Fibroblast of the aortic adventitia (primary cell): ENCODE results near the gene AKT3. TPM values are rescaled to one million over a fixed set of nuclear protein-coding genes. Genes with fewer than 3 reads are reported as not detected.
"Not testable (repeated sequence)": the region's sequence is repeated elsewhere in the genome, so short reads cannot be mapped to it uniquely, and the experiment has no call there.

ENCODE experiments used
- DNase-seq: peaks from one replicate; pipeline ENCODE4 v3.0.0-alpha.2; 2010; ENCODE audit warnings: low read depth
- H3K4me3 ChIP-seq: 2 replicates; pipeline ENCODE4 v1.5.1; 2011; ENCODE audit warnings: low read depth, mild to moderate bottlenecking, control low read depth, low read length, moderate library complexity
- CTCF ChIP-seq: IDR thresholded peaks from 2 replicates; pipeline ENCODE4 v1.5.1; 2011; ENCODE audit warnings: mild to moderate bottlenecking, low read length, control low read depth, inconsistent platforms; ENCODE audit not compliant: insufficient read depth
- total RNA-seq: library from RNA; depleted of rRNA; stranded (reverse); fragments of >200 nt; gene quantifications from 2 replicates; pipeline ENCODE4 v1.2.3, GENCODE V29; 2012; ENCODE audit warnings: low replicate concordance

Gene AKT3
- total RNA-seq, 1 donor = 36.6 TPM

GRCh38 chr1:243821177-243821680 lies 28.8 kb downstream of the AKT3 start:
- no peak for DNase-seq
- no peak overlapping the region for H3K4me3 ChIP-seq
- no peak for TF ChIP-seq CTCF

GRCh38 chr1:243819438-243819839 lies 30.6 kb downstream of the AKT3 start:
- DNase-seq = no peak
- no peak overlapping the region for H3K4me3 ChIP-seq
- no peak for TF ChIP-seq CTCF

- no peak for DNase-seq
- no peak overlapping the region for H3K4me3 ChIP-seq
- TF ChIP-seq CTCF = no peak
Measured at GRCh38 chr1:243818978-243819377, 31.1 kb downstream of the AKT3 start.

- DNase-seq = no peak
- no peak overlapping the region for H3K4me3 ChIP-seq
- no peak for TF ChIP-seq CTCF
Measured at GRCh38 chr1:243814718-243815117, 35.3 kb downstream of the AKT3 start.

- DNase-seq, H3K4me3 ChIP-seq: not testable (repeated sequence)
Measured at GRCh38 chr1:243807346-243807745, 42.7 kb downstream of the AKT3 start.

- no peak for DNase-seq
- no peak for TF ChIP-seq CTCF
- no peak overlapping the region for H3K4me3 ChIP-seq
Measured at GRCh38 chr1:243806310-243806709, 43.7 kb downstream of the AKT3 start.

GRCh38 chr1:243802736-243803135 lies 47.3 kb downstream of the AKT3 start:
- H3K4me3 ChIP-seq = no peak overlapping the region
- DNase-seq = no peak
- no peak for TF ChIP-seq CTCF
